ENCODE results near the gene FOXD2. TPM values are rescaled to one million over a fixed set of nuclear protein-coding genes. Genes with fewer than 3 reads are reported as not detected.

The FOXD2 gene
- polyA plus RNA-seq (ENCODE audit: insufficient read length), result 0.30 TPM

DNA sequence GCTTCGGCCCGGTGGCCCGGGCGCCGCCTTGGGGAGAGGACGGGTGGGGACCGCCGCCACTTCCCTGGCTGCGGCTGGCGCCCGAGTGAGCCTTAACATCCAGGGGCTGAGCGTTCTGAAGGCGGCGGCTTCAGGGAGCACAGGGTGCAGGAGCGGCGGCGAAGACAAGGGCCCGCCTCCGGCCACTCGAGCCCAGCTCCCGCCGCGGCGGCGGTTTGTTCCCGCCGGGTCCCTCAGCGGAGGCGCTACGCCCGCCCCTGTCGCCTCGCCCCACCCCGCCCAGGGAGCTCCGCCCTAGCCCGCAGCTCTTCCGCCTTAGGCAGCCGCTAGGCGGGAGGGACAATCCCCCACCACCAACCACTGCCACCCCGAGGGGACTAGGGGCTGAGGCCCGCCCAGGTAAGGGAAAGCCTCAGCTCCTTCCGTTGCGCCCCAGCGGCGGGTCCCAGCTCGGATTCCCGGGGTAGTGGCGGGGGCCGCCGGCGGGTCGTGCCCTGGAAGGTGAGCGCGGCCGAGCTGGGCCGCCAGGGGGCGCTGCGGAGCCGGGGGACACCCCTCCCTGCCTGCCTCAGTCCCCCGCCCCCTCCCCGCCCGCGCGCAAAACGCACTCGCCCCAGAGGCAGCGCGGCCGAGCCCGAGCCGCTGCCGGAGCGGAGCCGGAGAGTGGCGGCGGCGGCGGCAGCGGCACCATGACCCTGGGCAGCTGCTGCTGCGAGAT, at the start of gene FOXD2:
FOXD2 (plus strand) TSS at position 598 of the 718 bp plus-strand sequence; CDS start at position 690, 92 bp downstream.
- peak; percentile 87 for DNase-seq

DNA sequence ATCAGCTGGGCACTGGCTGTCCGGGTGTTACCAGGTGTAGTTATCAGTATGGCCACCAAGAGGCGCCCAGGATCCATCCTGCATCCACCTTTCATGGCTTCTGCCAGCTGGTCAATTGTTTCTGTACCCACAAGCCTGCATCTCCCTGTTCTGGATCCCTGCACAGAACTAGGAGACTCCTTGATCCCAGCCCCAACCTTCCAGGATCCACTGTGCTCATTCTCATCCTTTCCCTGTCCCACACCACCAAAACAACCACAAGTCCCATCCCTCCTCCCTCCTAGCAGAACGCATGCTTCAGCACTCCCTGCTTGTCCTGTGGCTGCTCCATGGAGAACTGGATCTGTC, 49.0 kb upstream of the FOXD2 start:
- DNase-seq, result peak; percentile 56

DNA sequence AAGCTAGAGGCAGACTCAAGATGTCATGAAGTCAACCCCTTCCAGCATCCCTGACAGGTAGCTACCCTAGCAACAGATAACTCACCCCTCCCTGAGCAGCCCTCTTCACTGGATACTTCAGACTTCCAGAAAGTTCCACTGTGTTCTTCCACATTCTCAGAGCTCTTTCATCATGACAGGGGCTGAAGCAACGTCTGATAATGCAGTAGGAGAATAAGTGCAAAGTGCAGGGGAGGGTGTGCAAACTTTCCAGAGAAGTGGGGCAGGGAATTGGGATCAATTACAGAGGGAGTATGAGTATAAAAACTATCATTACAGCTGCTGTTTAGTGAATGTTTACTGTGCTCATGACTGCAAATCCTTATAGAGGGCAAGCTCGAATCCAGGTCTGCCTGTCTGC, 48.1 kb upstream of the FOXD2 start:
- no peak for DNase-seq

- DNase-seq, result no peak
Measured at GRCh38 chr1:47390843-47391242, 47.0 kb upstream of the FOXD2 start.

DNA sequence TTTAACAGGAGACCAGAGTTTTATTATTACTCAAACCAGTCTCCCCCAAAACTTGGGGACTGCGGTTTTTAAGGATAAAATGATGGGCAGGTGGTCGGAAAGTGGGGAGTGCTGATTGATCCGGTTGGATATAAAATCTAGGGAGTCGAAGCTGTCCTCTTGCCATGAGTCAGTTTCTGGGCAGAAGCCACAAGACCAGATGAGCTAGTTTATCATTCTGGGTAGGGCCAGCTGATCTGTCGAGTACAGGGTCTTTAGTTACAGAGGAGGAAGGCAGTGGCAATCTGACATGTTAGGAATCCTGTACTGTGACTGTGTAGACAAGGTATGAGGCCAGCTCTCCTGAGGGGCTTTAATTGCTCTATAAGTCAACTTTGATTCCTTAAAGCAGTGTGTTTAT, 44.7 kb upstream of the FOXD2 start:
- DNase-seq, result no peak

DNA sequence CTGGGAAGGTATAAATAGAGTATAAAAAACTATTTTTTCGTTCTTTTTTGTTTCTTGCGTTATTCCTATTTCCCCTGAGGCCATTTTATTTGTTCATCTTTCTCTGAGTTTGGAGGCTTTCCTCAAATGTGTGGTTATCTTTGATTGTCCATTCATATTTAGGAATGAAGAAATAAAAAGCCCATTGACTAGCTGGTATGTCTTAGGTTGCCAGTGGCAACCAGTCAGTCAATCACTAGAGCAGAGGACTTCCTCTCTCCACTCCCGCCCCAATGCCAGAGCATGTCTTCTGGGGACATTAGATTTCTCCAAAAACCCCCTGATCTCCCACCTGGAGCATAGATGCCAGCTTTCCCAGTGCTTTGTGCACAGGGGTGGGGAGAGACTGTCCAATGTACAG, 42.4 kb upstream of the FOXD2 start:
- DNase-seq, result no peak

DNA sequence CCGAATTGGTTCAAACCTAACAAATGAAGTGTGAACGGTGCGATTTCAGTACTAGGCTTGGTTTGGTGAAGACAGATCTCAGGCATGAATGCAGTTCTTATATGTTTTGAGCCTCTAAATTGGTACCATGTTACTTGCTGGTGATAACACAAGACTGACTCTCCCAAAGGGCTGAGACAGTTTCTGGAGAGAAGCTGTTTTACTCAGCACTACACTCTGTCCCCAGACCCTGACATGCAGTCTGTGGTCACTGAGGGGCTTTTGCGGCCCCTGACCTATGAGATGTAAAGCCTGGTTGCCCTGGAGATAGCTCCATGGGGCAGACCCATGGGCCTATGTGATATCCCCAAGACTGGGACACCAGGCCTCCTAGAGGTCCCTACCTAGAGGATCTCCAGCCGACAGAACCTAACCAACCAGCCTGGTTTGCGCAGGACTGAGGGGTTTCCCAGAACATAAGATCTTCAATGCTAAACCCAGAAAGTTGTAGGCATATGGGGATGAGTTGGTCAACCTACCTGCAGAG, 41.1 kb upstream of the FOXD2 start:
- DNase-seq, result no peak

- DNase-seq, result no peak
Measured at GRCh38 chr1:47399138-47399845, 38.6 kb upstream of the FOXD2 start.

DNA sequence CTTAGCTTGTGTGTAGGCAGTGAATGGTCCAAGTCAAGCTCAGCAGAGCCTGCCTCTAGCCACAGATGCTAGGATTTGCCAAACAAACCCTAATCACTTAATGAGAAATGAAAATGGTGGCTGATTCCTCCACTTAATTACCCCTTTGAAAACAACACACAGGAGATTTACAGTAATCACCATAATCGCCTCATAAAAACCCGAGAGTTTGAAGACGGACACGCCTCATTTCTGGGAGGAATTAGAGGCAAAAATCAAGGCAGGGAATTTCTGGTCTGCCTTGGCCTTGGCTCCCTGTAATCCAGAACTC, 38.0 kb upstream of the FOXD2 start:
- no peak for DNase-seq

DNA sequence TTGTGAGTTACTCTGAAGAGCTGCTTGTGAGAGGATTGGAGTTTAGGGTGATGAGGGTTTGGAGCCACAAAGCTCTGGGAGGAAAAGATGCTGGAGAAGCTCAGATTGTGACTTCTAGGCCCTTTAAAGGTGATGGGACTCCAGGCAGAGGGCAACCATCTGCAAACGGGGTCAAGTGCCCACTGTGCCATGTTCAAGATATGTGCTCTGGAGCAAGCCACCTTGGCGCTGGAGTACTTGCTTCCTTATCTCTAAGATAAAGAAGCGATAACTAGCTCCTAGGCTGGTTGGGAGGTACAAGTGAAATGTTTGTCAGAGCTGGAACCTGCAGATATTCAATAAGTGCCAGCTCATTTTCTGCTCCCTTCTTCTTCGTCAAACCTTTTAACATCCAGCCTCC, 36.1 kb upstream of the FOXD2 start:
- DNase-seq, result no peak

GRCh38 chr1:47402591-47402990, 35.3 kb upstream of the FOXD2 start:
- DNase-seq, result no peak

GRCh38 chr1:47403321-47403910, 34.4 kb upstream of the FOXD2 start:
- no peak for DNase-seq

DNA sequence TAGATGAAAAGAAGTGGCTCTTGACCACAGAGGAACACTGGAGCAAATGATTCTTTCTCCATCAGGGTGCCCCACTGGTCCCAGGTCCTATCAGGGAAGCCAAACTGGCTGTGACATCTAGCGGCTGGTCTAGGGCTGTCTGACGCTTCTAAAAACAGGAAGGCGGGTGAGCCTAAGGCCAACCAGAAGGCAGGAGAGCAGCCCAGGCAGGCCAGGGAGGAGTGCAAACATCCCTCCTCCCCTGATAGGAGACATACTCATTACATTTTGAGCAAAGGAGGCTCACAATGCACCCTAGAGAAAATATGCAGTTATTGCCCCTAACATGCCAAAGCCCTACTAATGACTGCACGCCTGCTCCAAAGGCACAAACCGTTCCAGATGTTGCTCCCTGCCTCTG, 32.1 kb upstream of the FOXD2 start:
- no peak for DNase-seq

DNA sequence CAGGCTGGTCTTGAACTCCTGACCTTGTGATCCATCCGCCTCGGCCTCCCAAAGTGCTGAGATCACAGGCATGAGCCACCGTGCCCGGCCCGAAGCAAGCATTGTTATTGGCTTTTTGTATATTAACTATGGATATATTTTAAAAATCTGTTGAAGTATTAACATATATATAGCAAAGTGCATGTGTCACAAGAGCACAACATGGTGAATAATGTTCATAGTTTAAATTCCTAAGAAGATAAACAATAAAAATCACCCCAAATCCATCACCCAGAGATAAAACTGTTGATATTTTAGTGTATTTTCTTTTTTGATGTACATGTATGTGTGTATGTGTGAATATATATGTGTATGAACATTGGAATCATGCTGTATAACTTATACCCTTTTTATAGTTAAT, 30.9 kb upstream of the FOXD2 start:
- no peak for DNase-seq

DNA sequence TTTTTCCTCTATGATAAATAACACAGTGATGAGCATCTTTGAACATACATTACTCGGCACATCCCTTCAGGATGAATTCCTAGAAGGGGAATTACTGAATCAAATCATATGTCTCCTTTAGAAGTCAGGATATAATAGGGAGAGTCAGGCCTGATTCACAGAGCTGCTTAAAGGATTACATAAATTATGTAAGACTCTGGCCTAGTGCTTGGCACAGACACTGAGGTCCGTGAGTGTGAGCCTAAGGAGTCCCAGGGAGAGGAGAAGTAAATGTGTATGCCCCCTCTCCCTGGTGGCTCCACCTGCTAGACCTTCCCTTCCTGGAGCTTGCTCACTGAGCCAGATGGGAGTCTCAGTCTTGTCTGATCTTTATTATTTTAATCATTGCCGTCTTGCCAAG, 30.4 kb upstream of the FOXD2 start:
- no peak for DNase-seq

DNA sequence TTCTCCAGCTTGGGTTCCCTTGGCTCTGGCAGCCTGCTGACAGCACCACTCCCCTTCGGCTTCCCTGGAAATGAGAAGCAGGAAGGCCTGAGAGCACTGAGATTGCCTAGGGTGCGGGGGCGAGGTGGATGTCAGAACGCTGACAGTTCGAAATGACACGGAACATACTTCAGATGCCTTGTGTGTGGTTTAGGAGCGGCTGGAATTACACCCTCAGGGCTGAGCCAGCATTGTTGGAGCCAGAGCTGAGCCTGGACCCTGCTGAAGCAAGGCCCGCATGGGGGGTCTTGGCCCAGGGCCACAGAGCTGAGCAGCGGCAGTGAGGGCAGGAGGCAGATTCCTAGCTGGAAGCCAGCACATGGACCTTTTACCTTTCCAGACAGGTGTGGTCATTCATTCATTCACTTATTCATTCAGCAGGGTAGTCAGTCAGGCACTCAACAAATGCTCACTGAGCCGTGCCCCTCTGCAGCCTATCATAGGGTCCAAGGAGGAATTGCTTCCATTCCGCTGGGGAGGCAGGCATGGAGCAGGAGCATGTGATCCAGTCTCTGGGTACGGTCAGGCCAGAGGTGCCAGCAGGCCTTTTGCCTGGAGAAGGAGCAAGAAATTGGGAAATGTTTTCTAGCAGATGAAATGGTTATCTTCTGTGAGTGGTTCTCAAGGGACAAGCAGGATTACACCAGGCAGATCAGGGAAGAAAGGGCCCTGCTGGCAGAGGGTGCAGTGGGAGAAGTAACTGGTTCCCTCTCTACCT, 28.4 kb upstream of the FOXD2 start:
- DNase-seq, result no peak

GRCh38 chr1:47410068-47410455, 27.8 kb upstream of the FOXD2 start:
- DNase-seq, result no peak

DNA sequence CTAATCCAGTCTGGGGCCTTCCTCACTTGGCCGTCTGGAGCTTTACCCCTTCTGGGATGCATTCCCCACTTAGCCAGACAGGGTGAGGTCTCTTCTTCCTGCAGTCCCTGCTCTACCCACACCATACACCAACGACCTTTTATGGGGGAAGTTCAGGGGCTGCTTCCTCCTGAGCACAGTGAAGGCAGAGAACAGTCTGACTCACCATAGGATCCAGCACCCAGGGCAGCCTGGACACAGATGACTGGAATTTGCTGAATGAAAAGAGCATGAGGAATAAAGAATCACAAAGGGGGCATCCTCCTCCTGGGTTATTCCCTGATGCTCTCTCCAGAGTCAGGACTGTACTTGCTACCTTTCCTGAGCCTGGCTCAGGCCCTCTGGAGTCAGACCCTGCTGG, 26.4 kb upstream of the FOXD2 start:
- no peak for DNase-seq

- no peak for DNase-seq
Measured at GRCh38 chr1:47412437-47412836, 25.4 kb upstream of the FOXD2 start.

DNA sequence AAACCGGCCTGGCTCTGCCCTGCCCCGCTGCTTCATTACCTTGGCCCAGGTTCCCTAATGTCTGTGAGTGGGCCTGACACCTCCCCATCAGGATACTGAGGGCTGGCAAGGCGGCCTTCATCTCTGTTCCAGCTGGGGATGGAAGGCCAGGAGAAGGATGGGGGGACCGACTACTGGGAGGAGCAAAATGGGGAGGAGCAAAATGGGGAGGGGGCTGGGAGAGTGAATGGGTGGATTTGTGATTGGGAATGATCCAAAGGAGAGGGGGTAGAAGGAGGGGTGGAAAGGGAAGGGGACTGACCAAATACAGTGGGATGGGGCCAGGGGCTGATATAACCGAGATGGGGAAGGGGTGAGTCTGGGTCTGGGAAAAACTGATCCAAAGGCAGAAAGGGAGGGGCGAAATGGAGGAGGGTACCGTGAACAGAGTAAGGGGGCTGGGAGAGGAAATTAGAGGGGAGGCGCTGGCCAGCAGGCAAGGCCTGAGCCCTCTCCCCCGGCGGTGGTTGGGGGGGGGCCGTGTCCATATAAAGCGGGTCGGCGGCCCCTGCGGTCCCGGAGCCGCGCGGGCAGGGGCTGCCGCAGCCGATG, 22.0 kb upstream of the FOXD2 start, which contains the start of gene FOXE3:
FOXE3 (plus strand) TSS at position 558 of the 591 bp plus-strand sequence; CDS start at position 589, 31 bp downstream.
- no peak for DNase-seq

DNA sequence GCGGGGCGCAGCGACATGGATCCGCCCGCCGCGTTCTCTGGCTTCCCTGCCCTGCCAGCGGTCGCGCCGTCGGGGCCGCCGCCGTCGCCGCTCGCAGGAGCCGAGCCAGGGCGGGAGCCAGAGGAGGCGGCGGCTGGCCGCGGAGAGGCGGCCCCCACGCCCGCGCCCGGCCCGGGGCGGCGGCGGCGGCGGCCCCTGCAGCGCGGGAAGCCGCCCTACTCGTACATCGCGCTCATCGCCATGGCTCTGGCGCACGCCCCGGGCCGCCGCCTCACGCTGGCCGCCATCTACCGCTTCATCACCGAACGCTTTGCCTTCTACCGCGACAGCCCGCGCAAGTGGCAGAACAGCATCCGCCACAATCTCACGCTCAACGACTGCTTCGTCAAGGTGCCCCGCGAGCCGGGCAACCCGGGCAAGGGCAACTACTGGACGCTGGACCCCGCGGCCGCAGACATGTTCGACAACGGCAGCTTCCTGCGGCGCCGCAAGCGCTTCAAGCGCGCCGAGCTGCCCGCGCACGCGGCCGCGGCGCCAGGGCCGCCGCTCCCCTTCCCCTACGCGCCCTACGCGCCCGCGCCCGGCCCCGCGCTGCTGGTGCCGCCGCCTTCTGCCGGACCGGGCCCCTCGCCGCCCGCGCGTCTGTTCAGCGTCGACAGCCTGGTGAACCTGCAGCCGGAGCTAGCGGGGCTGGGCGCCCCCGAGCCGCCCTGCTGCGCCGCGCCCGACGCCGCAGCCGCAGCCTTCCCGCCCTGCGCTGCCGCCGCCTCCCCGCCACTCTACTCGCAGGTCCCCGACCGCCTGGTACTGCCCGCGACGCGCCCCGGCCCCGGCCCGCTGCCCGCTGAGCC, 21.3 kb upstream of the FOXD2 start:
- no peak for DNase-seq

Measured in hindlimb muscle (tissue), 1 donor.